ENCODE results near the gene ZNRF3.

The ZNRF3 gene

GRCh38 chr22:28910569-28911303 lies 27.4 kb downstream of the ZNRF3 start:
- Mint-ChIP-seq H3K27ac (no peak overlapping the region), H3K4me3 (no peak overlapping the region), H3K4me1 (peaks cover 8% of the 10 kb centered on the region), H3K9me3 (no peaks in the 10 kb centered on the region), H3K27me3 (peaks cover 9% of the 10 kb centered on the region), H3K36me3 (no peaks in the 10 kb centered on the region)
- no peak for ATAC-seq

DNA sequence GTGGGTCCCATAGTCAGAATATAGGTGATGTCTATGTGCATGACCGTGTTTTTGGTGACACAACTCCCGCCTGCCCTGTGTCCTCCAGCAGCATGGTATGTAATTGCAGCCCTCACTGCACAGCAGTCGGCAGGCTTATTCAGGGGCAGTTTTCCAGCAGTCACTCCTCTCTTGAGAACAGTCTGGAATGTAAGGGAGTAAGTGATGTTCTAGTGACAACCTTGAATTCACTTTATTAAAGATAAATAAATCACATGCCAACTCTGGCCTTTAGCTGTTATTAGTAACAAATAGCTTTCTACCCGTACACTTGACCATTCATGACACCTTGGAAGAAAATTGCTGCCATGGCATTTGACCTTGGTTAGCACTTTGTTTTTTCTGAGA lies 27.9 kb downstream of the ZNRF3 start:
- H3K4me1 Mint-ChIP-seq = peaks cover 8% of the 10 kb centered on the region
- no peaks in the 10 kb centered on the region for H3K36me3 Mint-ChIP-seq
- H3K9me3 Mint-ChIP-seq = no peaks in the 10 kb centered on the region
- H3K4me3 Mint-ChIP-seq = no peak overlapping the region
- H3K27me3 Mint-ChIP-seq = peaks cover 9% of the 10 kb centered on the region
- ATAC-seq = no peak
- H3K27ac Mint-ChIP-seq = no peak overlapping the region

- no peaks in the 10 kb centered on the region for H3K36me3 Mint-ChIP-seq
- peaks cover 8% of the 10 kb centered on the region for H3K4me1 Mint-ChIP-seq
- ATAC-seq = no peak
- peaks cover 9% of the 10 kb centered on the region for H3K27me3 Mint-ChIP-seq
- no peak overlapping the region for H3K27ac Mint-ChIP-seq
- H3K4me3 Mint-ChIP-seq = no peak overlapping the region
- no peaks in the 10 kb centered on the region for H3K9me3 Mint-ChIP-seq
These were observed 28.7 kb downstream of the ZNRF3 start for GRCh38 chr22:28911777-28912669.

DNA sequence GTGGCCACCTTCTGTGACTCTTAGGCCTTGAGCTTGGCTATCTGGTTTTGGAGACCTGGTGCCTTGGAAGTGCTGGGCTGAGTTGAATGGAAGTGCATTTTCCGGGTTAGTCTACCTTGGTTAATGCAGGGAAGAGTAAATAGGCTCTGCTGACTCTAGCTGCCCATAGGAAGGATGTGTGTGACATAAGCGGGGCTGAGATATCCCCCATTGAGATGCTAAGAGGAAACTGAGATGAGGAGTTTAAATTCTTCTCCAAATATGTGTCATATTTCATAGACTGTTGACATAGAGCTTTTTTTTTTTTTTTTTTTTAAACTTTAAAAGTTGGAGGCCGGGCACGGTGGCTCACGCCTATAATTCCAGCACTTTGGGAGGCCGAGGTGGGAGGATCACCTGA lies 30.8 kb downstream of the ZNRF3 start:
- no peaks in the 10 kb centered on the region for H3K4me1 Mint-ChIP-seq
- H3K9me3 Mint-ChIP-seq = no peaks in the 10 kb centered on the region
- no peaks in the 10 kb centered on the region for H3K36me3 Mint-ChIP-seq
- no peak overlapping the region for H3K27ac Mint-ChIP-seq
- H3K4me3 Mint-ChIP-seq = no peak overlapping the region
- peaks cover 9% of the 10 kb centered on the region for H3K27me3 Mint-ChIP-seq
- no peak for ATAC-seq

- Mint-ChIP-seq H3K27me3 (peaks cover 4% of the 10 kb centered on the region), H3K27ac (no peak overlapping the region), H3K9me3 (no peaks in the 10 kb centered on the region), H3K4me3 (no peak overlapping the region), H3K36me3 (no peaks in the 10 kb centered on the region), H3K4me1 (peaks cover 7% of the 10 kb centered on the region)
- ATAC-seq = no peak
These were observed 32.6 kb downstream of the ZNRF3 start for GRCh38 chr22:28915969-28916368.

- peaks cover 16% of the 10 kb centered on the region for H3K4me1 Mint-ChIP-seq
These were observed 34.6 kb downstream of the ZNRF3 start for GRCh38 chr22:28917747-28918549.

GRCh38 chr22:28918550-28919271 lies 35.3 kb downstream of the ZNRF3 start:
- H3K9me3 Mint-ChIP-seq = no peaks in the 10 kb centered on the region
- H3K27me3 Mint-ChIP-seq = peaks cover 10% of the 10 kb centered on the region
- H3K36me3 Mint-ChIP-seq = no peaks in the 10 kb centered on the region
- peaks cover 16% of the 10 kb centered on the region for H3K4me1 Mint-ChIP-seq
- no peak overlapping the region for H3K27ac Mint-ChIP-seq
- no peak for ATAC-seq
- no peak overlapping the region for H3K4me3 Mint-ChIP-seq

More at GRCh38 chr22:28917747-28918549, 34.6 kb downstream of the ZNRF3 start:
- H3K4me3 Mint-ChIP-seq = no peak overlapping the region
- H3K27ac Mint-ChIP-seq = no peak overlapping the region
- H3K36me3 Mint-ChIP-seq = no peaks in the 10 kb centered on the region
- no peak for ATAC-seq
- H3K9me3 Mint-ChIP-seq = no peaks in the 10 kb centered on the region
- H3K27me3 Mint-ChIP-seq = peaks cover 4% of the 10 kb centered on the region

- Mint-ChIP-seq H3K27me3 (peaks cover 20% of the 10 kb centered on the region), H3K36me3 (no peaks in the 10 kb centered on the region)
These were observed 37.6 kb downstream of the ZNRF3 start for GRCh38 chr22:28920757-28921584.

GRCh38 chr22:28921585-28921879 lies 38.2 kb downstream of the ZNRF3 start:
- H3K4me3 Mint-ChIP-seq = no peak overlapping the region
- no peaks in the 10 kb centered on the region for H3K9me3 Mint-ChIP-seq
- peaks cover 16% of the 10 kb centered on the region for H3K4me1 Mint-ChIP-seq
- H3K27ac Mint-ChIP-seq = no peak overlapping the region
- no peaks in the 10 kb centered on the region for H3K36me3 Mint-ChIP-seq
- ATAC-seq = no peak
- peaks cover 24% of the 10 kb centered on the region for H3K27me3 Mint-ChIP-seq

More at GRCh38 chr22:28920757-28921584, 37.6 kb downstream of the ZNRF3 start:
- H3K9me3 Mint-ChIP-seq = no peaks in the 10 kb centered on the region
- peaks cover 16% of the 10 kb centered on the region for H3K4me1 Mint-ChIP-seq
- H3K4me3 Mint-ChIP-seq = no peak overlapping the region
- ATAC-seq = peak; percentile 77
- H3K27ac Mint-ChIP-seq = peak overlapping the region; percentile 21

GRCh38 chr22:28922540-28923244 lies 39.3 kb downstream of the ZNRF3 start:
- H3K9me3 Mint-ChIP-seq = no peaks in the 10 kb centered on the region
- peaks cover 16% of the 10 kb centered on the region for H3K4me1 Mint-ChIP-seq
- H3K36me3 Mint-ChIP-seq = no peaks in the 10 kb centered on the region
- H3K27me3 Mint-ChIP-seq = peaks cover 24% of the 10 kb centered on the region
- no peak overlapping the region for H3K4me3 Mint-ChIP-seq
- ATAC-seq = no peak
- H3K27ac Mint-ChIP-seq = no peak overlapping the region

- no peak overlapping the region for H3K27ac Mint-ChIP-seq
- no peak overlapping the region for H3K4me3 Mint-ChIP-seq
- peaks cover 24% of the 10 kb centered on the region for H3K27me3 Mint-ChIP-seq
- no peaks in the 10 kb centered on the region for H3K9me3 Mint-ChIP-seq
- H3K36me3 Mint-ChIP-seq = no peaks in the 10 kb centered on the region
- peaks cover 16% of the 10 kb centered on the region for H3K4me1 Mint-ChIP-seq
- no peak for ATAC-seq
These were observed 40.7 kb downstream of the ZNRF3 start for GRCh38 chr22:28923826-28924732.

GRCh38 chr22:28925916-28926315 lies 42.5 kb downstream of the ZNRF3 start:
- no peaks in the 10 kb centered on the region for H3K36me3 Mint-ChIP-seq
- no peak overlapping the region for H3K4me3 Mint-ChIP-seq
- H3K9me3 Mint-ChIP-seq = no peaks in the 10 kb centered on the region
- no peak for ATAC-seq
- H3K27ac Mint-ChIP-seq = no peak overlapping the region
- peaks cover 16% of the 10 kb centered on the region for H3K4me1 Mint-ChIP-seq
- peaks cover 24% of the 10 kb centered on the region for H3K27me3 Mint-ChIP-seq

DNA sequence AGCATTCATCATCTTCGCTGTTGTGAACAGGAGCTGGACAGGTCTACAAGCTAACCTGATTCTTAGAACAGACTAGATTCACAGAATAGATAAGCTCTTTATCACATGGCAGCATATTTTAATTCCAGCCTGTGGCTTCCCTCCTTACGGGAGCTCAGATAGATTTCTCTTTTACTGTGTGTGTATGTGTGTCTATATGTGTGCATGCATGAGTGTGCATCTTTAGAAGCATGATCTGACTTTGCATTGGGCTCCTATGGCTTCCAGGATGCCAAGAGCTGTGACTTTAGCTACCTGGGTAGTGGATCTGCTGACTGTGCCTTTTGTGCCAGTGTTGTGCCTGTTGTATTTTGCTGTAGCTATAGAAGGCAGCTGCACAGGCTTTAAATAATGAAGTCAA lies 44.3 kb downstream of the ZNRF3 start:
- peaks cover 23% of the 10 kb centered on the region for H3K27me3 Mint-ChIP-seq
- peaks cover 16% of the 10 kb centered on the region for H3K4me1 Mint-ChIP-seq
- no peaks in the 10 kb centered on the region for H3K9me3 Mint-ChIP-seq
- H3K4me3 Mint-ChIP-seq = no peak overlapping the region
- no peaks in the 10 kb centered on the region for H3K36me3 Mint-ChIP-seq
- no peak for ATAC-seq
- no peak overlapping the region for H3K27ac Mint-ChIP-seq

Measured in stimulated activated memory B cell treated with anti-CD40 and anti-IgM and Interleukin-4, amounts not matched to agents 10 μg/mL and 1 μg/mL and 100 μg/mL, for 72 hours (primary cell).